ENCODE results near the gene TPGS2.

DNA sequence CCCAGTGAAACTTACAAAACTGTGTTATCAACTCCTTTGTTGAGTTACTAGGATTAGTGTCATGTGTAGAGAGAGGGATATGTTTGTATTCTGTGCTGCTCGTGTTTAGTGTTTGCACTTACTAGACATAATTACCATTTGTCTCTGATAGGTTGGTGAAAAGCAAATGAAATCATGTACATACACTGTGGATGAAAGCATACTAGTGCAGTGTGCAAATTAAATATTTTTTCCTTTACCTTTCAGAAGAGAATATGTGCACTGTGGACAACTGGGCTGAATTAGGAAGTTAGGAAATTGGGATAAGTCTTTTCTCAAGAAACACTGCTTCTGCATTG, 1.3 kb upstream of the TPGS2 start:
- TF ChIP-seq, protein P1, sequence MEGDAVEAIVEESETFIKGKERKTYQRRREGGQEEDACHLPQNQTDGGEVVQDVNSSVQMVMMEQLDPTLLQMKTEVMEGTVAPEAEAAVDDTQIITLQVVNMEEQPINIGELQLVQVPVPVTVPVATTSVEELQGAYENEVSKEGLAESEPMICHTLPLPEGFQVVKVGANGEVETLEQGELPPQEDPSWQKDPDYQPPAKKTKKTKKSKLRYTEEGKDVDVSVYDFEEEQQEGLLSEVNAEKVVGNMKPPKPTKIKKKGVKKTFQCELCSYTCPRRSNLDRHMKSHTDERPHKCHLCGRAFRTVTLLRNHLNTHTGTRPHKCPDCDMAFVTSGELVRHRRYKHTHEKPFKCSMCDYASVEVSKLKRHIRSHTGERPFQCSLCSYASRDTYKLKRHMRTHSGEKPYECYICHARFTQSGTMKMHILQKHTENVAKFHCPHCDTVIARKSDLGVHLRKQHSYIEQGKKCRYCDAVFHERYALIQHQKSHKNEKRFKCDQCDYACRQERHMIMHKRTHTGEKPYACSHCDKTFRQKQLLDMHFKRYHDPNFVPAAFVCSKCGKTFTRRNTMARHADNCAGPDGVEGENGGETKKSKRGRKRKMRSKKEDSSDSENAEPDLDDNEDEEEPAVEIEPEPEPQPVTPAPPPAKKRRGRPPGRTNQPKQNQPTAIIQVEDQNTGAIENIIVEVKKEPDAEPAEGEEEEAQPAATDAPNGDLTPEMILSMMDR (IDR thresholded peaks at IDR 0.05) = no peak
- TF ChIP-seq POLR2A (IDR thresholded peaks at IDR 0.05) = no peak
- TF ChIP-seq EP300 (IDR thresholded peaks at IDR 0.05) = no peak

Data from suprapubic skin (tissue), 3 donors.